DMS153 (cell line): ENCODE measurements around the gene SSX3.
"Not testable (repeated sequence)": the region's sequence is repeated elsewhere in the genome, so short reads cannot be mapped to it uniquely, and the experiment has no call there.

Experiments
- DNase-seq: peaks from one replicate; lab custom pipeline; 2025; lab: John Stamatoyannopoulos, UW

The SSX3 gene

GRCh38 chrX:48356315-48357094 is at the start of gene SSX3:
Gene SSX3 (minus strand): TSS chrX:48356703. CDS start chrX:48355249, 1,454 bp downstream.
- DNase-seq, result not testable (repeated sequence)

- DNase-seq, result not testable (repeated sequence)
These were observed 41.3 kb upstream of the SSX3 start for GRCh38 chrX:48397825-48398224.

GRCh38 chrX:48396931-48397330 is 40.4 kb upstream of the SSX3 start:
- DNase-seq, result not testable (repeated sequence)

GRCh38 chrX:48383239-48383638 is 26.7 kb upstream of the SSX3 start, which contains the start of gene SSX4:
Gene SSX4 (plus strand): TSS chrX:48383539. CDS start chrX:48384054, 515 bp downstream.
- not testable (repeated sequence) for DNase-seq

- not testable (repeated sequence) for DNase-seq
These were observed 13.9 kb upstream of the SSX3 start for GRCh38 chrX:48370408-48370807.

- DNase-seq, result not testable (repeated sequence)
These were observed 11.4 kb upstream of the SSX3 start for GRCh38 chrX:48367717-48368408.

GRCh38 chrX:48359281-48359680 is 2.8 kb upstream of the SSX3 start:
- DNase-seq, result not testable (repeated sequence)

GRCh38 chrX:48357681-48358080 is 1.2 kb upstream of the SSX3 start:
- no peak for DNase-seq

- DNase-seq, result not testable (repeated sequence)
These were observed 10.4 kb downstream of the SSX3 start for GRCh38 chrX:48346059-48346458.

- DNase-seq, result not testable (repeated sequence)
These were observed 42.5 kb downstream of the SSX3 start for GRCh38 chrX:48313996-48314395.

GRCh38 chrX:48306175-48306574 is 50.3 kb downstream of the SSX3 start:
- no peak for DNase-seq
